WTC11 (cell line): ENCODE results near the gene KIF5C.

Experiments
- AFF4 ChIP-seq: sonication (generic); formaldehyde crosslinking; IDR thresholded peaks from 2 replicates; pipeline ENCODE4 v1.8.1; 2023; ENCODE audit warnings: mild to moderate bottlenecking, missing genetic modification reagents, borderline replicate concordance
- ATF1 ChIP-seq: sonication (generic); formaldehyde crosslinking; IDR thresholded peaks from 2 replicates; pipeline ENCODE4 v1.8.1; 2023; ENCODE audit warnings: mild to moderate bottlenecking, moderate library complexity, missing genetic modification reagents
- CTCF ChIP-seq: fragments of 200-600 bp; IDR thresholded peaks from 2 replicates; pipeline ENCODE4 v1.8.0; 2022; ENCODE audit warnings: antibody characterized with exemption
- FOXK1 ChIP-seq: sonication (generic); formaldehyde crosslinking; IDR thresholded peaks from 2 replicates; pipeline ENCODE4 v1.8.0; 2022; ENCODE audit warnings: mild to moderate bottlenecking, moderate library complexity, missing genetic modification reagents
- JUN ChIP-seq: sonication (generic); formaldehyde crosslinking; IDR thresholded peaks from 2 replicates; pipeline ENCODE4 v1.8.0; 2023; ENCODE audit warnings: mild to moderate bottlenecking, missing genetic modification reagents
- MAX ChIP-seq: sonication (generic); formaldehyde crosslinking; IDR thresholded peaks from 2 replicates; pipeline ENCODE4 v1.8.0; 2022; ENCODE audit warnings: mild to moderate bottlenecking, missing genetic modification reagents
- NR2C2 ChIP-seq: sonication (generic); formaldehyde crosslinking; IDR thresholded peaks from 2 replicates; pipeline ENCODE4 v1.8.0; 2022; ENCODE audit warnings: mild to moderate bottlenecking, missing genetic modification reagents
- RELA ChIP-seq: sonication (generic); formaldehyde crosslinking; IDR thresholded peaks from 2 replicates; pipeline ENCODE4 v1.8.1; 2022; ENCODE audit warnings: missing genetic modification reagents, mild to moderate bottlenecking, borderline replicate concordance
- TCF7 ChIP-seq: sonication (generic); formaldehyde crosslinking; IDR thresholded peaks from 2 replicates; pipeline ENCODE4 v1.8.0; 2022; ENCODE audit warnings: mild to moderate bottlenecking, low read depth, missing genetic modification reagents, moderate library complexity
- TEAD1 ChIP-seq: sonication (generic); formaldehyde crosslinking; IDR thresholded peaks from 2 replicates; pipeline ENCODE4 v1.8.0; 2022; ENCODE audit warnings: mild to moderate bottlenecking, missing genetic modification reagents
- USF2 ChIP-seq: sonication (generic); formaldehyde crosslinking; IDR thresholded peaks from 2 replicates; pipeline ENCODE4 v1.8.1; 2023; ENCODE audit warnings: mild to moderate bottlenecking, missing genetic modification reagents, moderate library complexity
- ZNF138 ChIP-seq: sonication (generic); formaldehyde crosslinking; conservative IDR thresholded peaks from 2 replicates; pipeline ENCODE4 v1.8.1; 2022; ENCODE audit warnings: mild to moderate bottlenecking, moderate library complexity, missing genetic modification reagents
- ZNF232 ChIP-seq: sonication (generic); formaldehyde crosslinking; IDR thresholded peaks from 2 replicates; pipeline ENCODE4 v1.8.0; 2022; ENCODE audit warnings: mild to moderate bottlenecking, missing genetic modification reagents
- ZNF671 ChIP-seq: fragments of 250-450 bp; sonication (Bioruptor Pico); IDR thresholded peaks from 2 replicates; pipeline ENCODE4 v1.8.0; 2021; ENCODE audit warnings: mild to moderate bottlenecking

GRCh38 chr2:149068996-149069888, 194.2 kb downstream of the KIF5C start:
- no peak for TF ChIP-seq FOXK1
- no peak for TF ChIP-seq CTCF
- TF ChIP-seq ZNF232 (CRISPR knock-in tag): no peak
- TF ChIP-seq TEAD1 (CRISPR knock-in tag): no peak
- no peak for TF ChIP-seq TCF7 (CRISPR knock-in tag)
- no peak for TF ChIP-seq RELA (CRISPR knock-in tag)
- no peak for TF ChIP-seq JUN (CRISPR knock-in tag)
- no peak for TF ChIP-seq NR2C2 (CRISPR knock-in tag)
- TF ChIP-seq ATF1 (CRISPR knock-in tag): no peak
- TF ChIP-seq MAX (CRISPR knock-in tag): no peak
- no peak for TF ChIP-seq ZNF138 (CRISPR knock-in tag)
- no peak for TF ChIP-seq USF2
- TF ChIP-seq ZNF671: no peak
- no peak for TF ChIP-seq AFF4
